GM19438 (cell line): Measurements from ENCODE around the gene SYT5.
"Not testable (repeated sequence)": the region's sequence is repeated elsewhere in the genome, so short reads cannot be mapped to it uniquely, and the experiment has no call there.

ENCODE experiments used
- ATAC-seq: cut with Tn5 transposase; IDR thresholded peaks from one replicate; pipeline ENCODE4 v1.9.1; 2021; ENCODE audit warnings: low read depth; ENCODE audit not compliant: unreplicated experiment

Gene SYT5

GRCh38 chr19:55208880-55209692, 29.0 kb upstream of the SYT5 start, which contains the start of gene PTPRH:
PTPRH (minus strand) TSS chr19:55209501; CDS start chr19:55209433, 68 bp downstream.
- no peak for ATAC-seq

GRCh38 chr19:55206664-55207500, 26.8 kb upstream of the SYT5 start:
- ATAC-seq: no peak

GRCh38 chr19:55202199-55202598, 22.1 kb upstream of the SYT5 start:
- ATAC-seq: not testable (repeated sequence)

- no peak for ATAC-seq
Observed at GRCh38 chr19:55199620-55200204, 19.6 kb upstream of the SYT5 start.

GRCh38 chr19:55198651-55199050, 18.6 kb upstream of the SYT5 start:
- ATAC-seq: no peak

GRCh38 chr19:55197528-55197927, 17.4 kb upstream of the SYT5 start:
- no peak for ATAC-seq

GRCh38 chr19:55196803-55197202, 16.7 kb upstream of the SYT5 start:
- ATAC-seq: no peak

GRCh38 chr19:55193481-55193880, 13.4 kb upstream of the SYT5 start:
- no peak for ATAC-seq

- ATAC-seq: no peak
Observed at GRCh38 chr19:55189403-55189835, 9.3 kb upstream of the SYT5 start.

- ATAC-seq: no peak
Observed at GRCh38 chr19:55188625-55189024, 8.5 kb upstream of the SYT5 start.

GRCh38 chr19:55186080-55186479, 6.0 kb upstream of the SYT5 start:
- no peak for ATAC-seq

- ATAC-seq: no peak
Observed at GRCh38 chr19:55181740-55182139, 1.7 kb upstream of the SYT5 start.

GRCh38 chr19:55178781-55179599, 1.1 kb downstream of the SYT5 start:
- ATAC-seq: peak; percentile 58

- ATAC-seq: no peak
Observed at GRCh38 chr19:55176076-55176475, 4.0 kb downstream of the SYT5 start.

GRCh38 chr19:55175117-55175867, 4.8 kb downstream of the SYT5 start:
- no peak for ATAC-seq

GRCh38 chr19:55174425-55175116, 5.5 kb downstream of the SYT5 start:
- no peak for ATAC-seq

- no peak for ATAC-seq
Observed at GRCh38 chr19:55173714-55174409, 6.2 kb downstream of the SYT5 start.

- ATAC-seq: no peak
Observed at GRCh38 chr19:55173186-55173713, 6.8 kb downstream of the SYT5 start.
